Testis (tissue), 2 donors: Measurements from ENCODE around the gene COL25A1.

Experiments
- CTCF ChIP-seq, 3 experiments: fragments of 450-650 bp in 2 of 3; fragments of 200-600 bp in 1 of 3; sonication (generic) in 1 of 3; IDR thresholded peaks; one replicate each; pipeline ENCODE4 v1.5.1; 2016 to 2019; ENCODE audit warnings: antibody characterized with exemption in 3 of 3, mild to moderate bottlenecking in 2 of 3, moderate library complexity in 1 of 3
- POLR2A ChIP-seq: fragments of 450-650 bp; IDR thresholded peaks from one replicate; pipeline ENCODE4 v1.6.1; 2017; ENCODE audit warnings: antibody characterized with exemption, mild to moderate bottlenecking, moderate library complexity

GRCh38 chr4:109218288-109218687 is 84.2 kb downstream of the COL25A1 start:
- TF ChIP-seq CTCF (IDR thresholded peaks at IDR 0.05) (no peak), POLR2A (no peak)
